Right lobe of liver (tissue), 4 donors: ENCODE measurements around the gene PDZRN3.

ENCODE experiments used
- POLR2A ChIP-seq: fragments of 450-650 bp; IDR thresholded peaks from one replicate; pipeline ENCODE4 v1.6.1; 2017; ENCODE audit warnings: antibody characterized with exemption, mild to moderate bottlenecking
- TF ChIP-seq, protein P1 (sequence below), 4 donors: fragments of 200-600 bp in 3 of 4; fragments of 450-650 bp in 1 of 4; IDR thresholded peaks; one replicate each; pipeline versions ENCODE4 v1.5.1 to v1.8.0; 2016 to 2022; ENCODE audit warnings: antibody characterized with exemption in 4 of 4, mild to moderate bottlenecking in 2 of 4
- donor health status: DM: no; HTN: no; CAD: no.
- donor health status: DM: no; HTN: no; CAD: no.
- donor health status: DM: no; HTN: yes; CAD: no.

DNA sequence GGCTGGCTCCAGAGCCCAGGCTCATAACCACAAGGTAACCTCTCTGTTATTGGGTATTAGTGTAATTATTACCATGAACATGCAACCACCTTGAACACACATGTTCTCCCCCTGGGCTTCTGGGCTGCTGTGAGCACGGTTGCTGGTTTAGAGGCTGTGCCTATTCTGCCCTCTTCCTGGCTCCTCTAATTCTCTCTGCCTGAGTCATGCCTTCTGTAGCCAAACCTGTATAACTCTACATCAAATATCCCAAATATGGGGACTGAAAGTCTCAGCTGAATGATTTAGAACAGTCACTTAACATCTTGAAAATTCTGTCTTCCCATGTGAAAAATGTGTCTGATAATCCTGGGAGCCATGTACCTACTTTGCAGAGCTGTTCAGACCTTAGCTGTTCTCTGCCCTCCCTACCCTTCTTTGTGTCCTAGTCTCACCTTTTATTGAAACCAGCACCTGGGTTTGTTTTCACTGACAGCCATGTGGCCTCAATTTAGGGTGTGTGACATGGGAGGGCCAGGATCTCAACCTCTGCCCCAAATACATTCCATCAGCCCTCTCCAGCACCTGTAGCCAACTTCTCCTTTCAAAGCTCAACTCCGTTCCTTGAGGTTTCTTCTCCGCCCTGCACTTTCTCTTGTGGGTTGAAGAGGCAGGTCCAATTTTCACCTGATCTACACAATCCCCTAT, 60.7 kb downstream of the PDZRN3 start:
- TF ChIP-seq, protein P1, sequence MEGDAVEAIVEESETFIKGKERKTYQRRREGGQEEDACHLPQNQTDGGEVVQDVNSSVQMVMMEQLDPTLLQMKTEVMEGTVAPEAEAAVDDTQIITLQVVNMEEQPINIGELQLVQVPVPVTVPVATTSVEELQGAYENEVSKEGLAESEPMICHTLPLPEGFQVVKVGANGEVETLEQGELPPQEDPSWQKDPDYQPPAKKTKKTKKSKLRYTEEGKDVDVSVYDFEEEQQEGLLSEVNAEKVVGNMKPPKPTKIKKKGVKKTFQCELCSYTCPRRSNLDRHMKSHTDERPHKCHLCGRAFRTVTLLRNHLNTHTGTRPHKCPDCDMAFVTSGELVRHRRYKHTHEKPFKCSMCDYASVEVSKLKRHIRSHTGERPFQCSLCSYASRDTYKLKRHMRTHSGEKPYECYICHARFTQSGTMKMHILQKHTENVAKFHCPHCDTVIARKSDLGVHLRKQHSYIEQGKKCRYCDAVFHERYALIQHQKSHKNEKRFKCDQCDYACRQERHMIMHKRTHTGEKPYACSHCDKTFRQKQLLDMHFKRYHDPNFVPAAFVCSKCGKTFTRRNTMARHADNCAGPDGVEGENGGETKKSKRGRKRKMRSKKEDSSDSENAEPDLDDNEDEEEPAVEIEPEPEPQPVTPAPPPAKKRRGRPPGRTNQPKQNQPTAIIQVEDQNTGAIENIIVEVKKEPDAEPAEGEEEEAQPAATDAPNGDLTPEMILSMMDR (IDR thresholded peaks at IDR 0.05), result no peak
- TF ChIP-seq POLR2A, result no peak
